Urothelium cell line (cell line): ENCODE data around the gene HJURP.
A peak's percentile ranks its signal among the peaks of the same experiment; 100 is the strongest.
"Not testable (repeated sequence)": the region's sequence is repeated elsewhere in the genome, so short reads cannot be mapped to it uniquely, and the experiment has no call there.

Experiments
- DNase-seq: peaks from one replicate; pipeline ENCODE4 v3.0.0; 2011; ENCODE audit warnings: low spot score, mixed read lengths
- FAIRE-seq: peaks from 2 replicates; lab custom pipeline; 2011; peaks lifted over from hg19 to GRCh38; lab: Jason Lieb, UNC

The HJURP gene, protein sequence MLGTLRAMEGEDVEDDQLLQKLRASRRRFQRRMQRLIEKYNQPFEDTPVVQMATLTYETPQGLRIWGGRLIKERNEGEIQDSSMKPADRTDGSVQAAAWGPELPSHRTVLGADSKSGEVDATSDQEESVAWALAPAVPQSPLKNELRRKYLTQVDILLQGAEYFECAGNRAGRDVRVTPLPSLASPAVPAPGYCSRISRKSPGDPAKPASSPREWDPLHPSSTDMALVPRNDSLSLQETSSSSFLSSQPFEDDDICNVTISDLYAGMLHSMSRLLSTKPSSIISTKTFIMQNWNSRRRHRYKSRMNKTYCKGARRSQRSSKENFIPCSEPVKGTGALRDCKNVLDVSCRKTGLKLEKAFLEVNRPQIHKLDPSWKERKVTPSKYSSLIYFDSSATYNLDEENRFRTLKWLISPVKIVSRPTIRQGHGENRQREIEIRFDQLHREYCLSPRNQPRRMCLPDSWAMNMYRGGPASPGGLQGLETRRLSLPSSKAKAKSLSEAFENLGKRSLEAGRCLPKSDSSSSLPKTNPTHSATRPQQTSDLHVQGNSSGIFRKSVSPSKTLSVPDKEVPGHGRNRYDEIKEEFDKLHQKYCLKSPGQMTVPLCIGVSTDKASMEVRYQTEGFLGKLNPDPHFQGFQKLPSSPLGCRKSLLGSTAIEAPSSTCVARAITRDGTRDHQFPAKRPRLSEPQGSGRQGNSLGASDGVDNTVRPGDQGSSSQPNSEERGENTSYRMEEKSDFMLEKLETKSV

GRCh38 chr2:233854241-233854981, at the start of gene HJURP:
Gene HJURP (minus strand): TSS chr2:233854535. CDS start chr2:233854500, 35 bp downstream.
- peak; percentile 98 for DNase-seq
- FAIRE-seq, result peak; percentile 81

DNA sequence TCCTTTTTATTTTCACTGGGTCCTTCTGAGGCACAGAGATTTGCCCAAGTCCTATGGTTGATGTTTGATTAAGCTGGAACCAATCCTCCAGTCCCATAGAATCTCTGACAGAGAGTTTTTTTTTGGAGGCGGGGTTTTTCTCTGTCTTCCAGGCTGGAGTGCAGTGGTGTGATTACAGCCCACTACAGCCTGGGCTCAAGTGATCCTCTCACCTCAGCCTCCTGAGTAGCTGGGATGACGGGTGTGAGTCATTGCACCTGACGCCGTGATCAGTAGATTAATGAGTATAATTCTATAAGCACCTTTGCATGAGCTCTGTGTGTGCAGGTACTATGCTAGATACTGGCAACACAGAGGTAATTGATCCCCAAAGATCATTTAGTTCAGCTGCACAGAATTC, 47.5 kb upstream of the HJURP start:
- FAIRE-seq (no peak), DNase-seq (no peak)

GRCh38 chr2:233901367-233901766, 47.0 kb upstream of the HJURP start:
- no peak for DNase-seq
- FAIRE-seq, result no peak

GRCh38 chr2:233896253-233896652, 41.9 kb upstream of the HJURP start:
- DNase-seq, result not testable (repeated sequence)
- peak; percentile 32 for FAIRE-seq

DNA sequence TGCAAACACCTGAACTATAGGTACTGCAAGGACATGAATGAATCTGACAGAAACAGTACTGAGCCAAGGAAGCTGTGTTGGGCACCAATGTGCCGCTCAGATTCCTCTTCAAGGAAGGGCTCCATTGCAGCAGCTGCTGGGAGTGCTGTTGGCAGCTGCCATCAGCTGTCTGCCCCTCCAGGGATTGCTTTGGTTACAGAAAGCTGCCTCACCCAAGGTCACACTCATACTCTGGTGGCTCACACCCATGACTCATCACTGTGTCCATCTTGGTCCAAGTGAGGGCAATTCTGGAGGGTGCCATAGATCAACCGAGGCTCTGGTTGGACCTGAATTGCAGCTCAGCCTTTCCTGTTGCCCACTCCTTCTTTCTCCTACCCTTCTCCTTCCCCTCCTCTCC, 38.5 kb upstream of the HJURP start:
- DNase-seq (no peak), FAIRE-seq (no peak)

- DNase-seq (no peak), FAIRE-seq (no peak)
Measured at GRCh38 chr2:233882353-233882752, 28.0 kb upstream of the HJURP start.

DNA sequence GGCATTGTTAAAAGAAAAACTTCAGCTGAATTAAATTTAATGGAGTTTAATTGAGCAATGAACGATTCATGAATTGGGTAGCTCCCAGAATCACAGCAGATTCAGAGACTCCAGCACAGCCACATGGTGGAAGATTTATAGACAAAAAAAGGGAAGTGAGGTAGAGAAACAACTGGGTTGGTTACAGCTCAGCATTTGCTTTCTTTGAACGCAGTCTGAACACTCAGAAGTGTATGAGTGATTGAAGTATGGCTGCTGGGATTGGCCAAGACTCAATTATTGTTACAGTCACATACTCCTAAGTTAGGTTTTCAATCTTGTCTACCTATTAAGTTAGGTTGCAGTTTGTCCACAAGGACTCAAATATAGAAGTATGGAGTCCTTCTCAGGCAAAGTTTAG, 17.8 kb upstream of the HJURP start:
- DNase-seq, FAIRE-seq: not testable (repeated sequence)

GRCh38 chr2:233871432-233871831, 17.1 kb upstream of the HJURP start:
- FAIRE-seq (no peak), DNase-seq (no peak)

- FAIRE-seq (peak; percentile 74), DNase-seq (peak; percentile 86)
Measured at GRCh38 chr2:233867993-233868532, 13.7 kb upstream of the HJURP start, which contains the start of gene MSL3B. Gene MSL3B (minus strand): TSS chr2:233868386.

DNA sequence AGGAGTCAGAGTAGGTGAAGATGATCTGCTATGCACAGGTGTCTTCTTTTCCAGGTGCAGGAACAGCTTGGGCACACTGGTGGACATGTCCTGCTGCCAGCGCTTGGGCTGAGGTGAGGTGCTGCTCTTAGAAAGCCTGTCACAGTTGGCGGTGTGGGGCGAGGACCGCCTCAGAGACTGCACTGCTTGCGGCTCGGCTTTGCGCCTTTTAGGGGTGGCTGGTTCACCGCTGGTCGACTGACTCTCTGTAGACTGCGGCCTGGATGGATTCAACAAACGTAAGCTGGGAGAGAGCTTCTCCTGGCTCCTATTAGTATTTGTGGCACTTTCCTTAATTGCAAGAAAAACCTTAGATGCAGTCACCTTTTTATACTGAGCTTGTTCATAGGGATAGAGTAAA, 12.1 kb upstream of the HJURP start:
- FAIRE-seq (no peak), DNase-seq (no peak)

- FAIRE-seq (no peak), DNase-seq (no peak)
Measured at GRCh38 chr2:233865838-233866237, 11.5 kb upstream of the HJURP start.

- FAIRE-seq (no peak), DNase-seq (no peak)
Measured at GRCh38 chr2:233862261-233862768, 8.0 kb upstream of the HJURP start.

DNA sequence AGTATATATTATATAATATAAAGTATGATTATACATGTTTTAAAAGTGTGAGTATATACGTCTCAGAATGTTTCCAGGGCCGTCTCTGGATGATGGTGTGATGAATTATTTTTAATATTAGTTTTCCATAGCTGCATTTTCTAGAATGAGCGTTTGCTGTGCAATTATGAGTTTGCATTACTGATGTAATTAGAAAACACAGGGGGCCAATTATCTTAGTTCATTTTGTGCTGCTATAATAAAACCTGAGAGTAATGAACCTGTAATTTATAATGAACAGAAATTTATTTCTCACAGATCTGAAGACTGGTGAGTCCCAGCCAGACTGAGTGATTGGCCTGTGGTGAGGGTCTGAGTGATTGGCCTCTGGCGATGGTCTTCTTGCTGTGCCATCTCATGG, 4.0 kb upstream of the HJURP start:
- no peak for FAIRE-seq
- no peak for DNase-seq

GRCh38 chr2:233857511-233858141, 3.3 kb upstream of the HJURP start:
- FAIRE-seq (no peak), DNase-seq (no peak)

DNA sequence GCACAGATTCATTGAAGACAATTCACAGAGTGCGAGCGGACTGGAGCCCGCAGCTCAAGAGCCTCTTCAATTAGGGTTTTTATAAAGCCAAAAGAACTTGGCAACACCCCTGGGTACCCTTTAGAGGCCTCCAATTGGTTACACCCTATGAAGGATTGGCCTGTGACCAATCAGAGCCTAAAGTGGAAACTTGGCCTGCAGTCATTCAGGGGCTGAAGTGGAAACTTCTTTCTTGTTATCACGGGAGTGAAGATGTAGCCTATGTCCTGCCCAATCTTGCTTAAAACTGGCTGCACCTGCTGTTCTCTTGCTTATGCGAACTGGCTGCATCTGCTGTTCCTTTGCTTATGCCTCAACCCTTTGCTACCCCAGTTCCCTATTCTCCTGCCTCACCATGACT, 1.8 kb upstream of the HJURP start:
- DNase-seq (no peak), FAIRE-seq (no peak)

- FAIRE-seq (no peak), DNase-seq (no peak)
Measured at GRCh38 chr2:233855345-233855744, 1.0 kb upstream of the HJURP start.

GRCh38 chr2:233853883-233854240, 473 bp downstream of the HJURP start:
- DNase-seq, result no peak
- no peak for FAIRE-seq

DNA sequence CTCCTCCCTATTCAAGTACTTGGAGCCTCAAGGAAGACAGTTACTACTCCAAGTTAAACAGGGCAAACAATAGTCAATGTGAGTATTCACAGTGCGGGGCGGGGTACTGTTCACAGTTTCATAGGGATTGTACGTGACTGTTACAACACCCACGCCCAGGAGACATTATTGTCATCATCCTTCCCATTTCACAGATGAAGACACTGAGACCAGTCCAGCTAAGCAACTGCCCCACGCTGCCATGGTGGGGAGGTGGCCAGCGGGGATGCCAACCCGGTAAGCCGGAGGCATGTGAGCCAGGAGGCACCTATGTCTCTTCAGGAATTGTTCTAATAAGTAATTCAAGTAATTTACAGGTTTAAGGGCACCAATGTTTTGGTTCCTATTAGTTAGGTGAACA, 982 bp downstream of the HJURP start:
- FAIRE-seq, result no peak
- DNase-seq, result no peak

DNA sequence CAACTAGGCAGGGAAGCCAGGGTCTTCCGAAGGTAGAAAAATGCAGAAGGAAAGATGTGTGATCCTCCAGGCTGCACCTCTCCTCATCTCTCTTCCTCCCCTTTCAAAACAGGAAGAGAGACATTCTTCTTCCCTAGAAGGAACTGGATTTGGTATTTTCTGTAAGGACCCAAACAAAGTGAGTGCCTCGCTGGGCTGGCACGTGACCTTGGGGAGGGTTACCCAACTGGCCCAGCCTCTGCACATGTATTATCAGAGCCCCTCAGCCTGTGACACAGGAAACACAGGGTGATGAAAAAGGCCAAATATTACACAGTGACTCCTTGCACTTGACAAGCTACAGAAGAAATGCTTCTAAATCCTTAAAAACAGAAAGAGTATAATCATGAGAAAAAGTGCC, 2.3 kb downstream of the HJURP start:
- no peak for DNase-seq
- no peak for FAIRE-seq

- FAIRE-seq (no peak), DNase-seq (no peak)
Measured at GRCh38 chr2:233851169-233851568, 3.2 kb downstream of the HJURP start.

DNA sequence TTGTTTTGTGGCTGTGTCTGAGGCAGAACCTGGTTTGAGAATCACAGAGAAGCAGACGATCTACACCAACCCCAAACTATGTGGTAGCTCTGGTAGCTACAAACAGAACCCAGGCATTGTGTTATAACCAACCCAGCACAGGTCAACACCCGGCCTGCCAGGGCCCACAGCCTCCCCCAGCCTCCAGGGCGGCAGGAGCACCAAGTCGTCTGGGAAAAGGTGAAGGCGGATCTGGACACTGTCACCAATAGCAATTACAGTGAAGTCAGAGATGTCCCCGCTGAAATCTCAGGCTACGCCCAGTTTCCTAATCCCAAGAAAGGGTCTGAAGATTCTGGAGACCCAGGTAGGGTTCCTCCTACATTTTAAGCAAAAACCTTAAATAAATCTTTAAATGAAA, 3.6 kb downstream of the HJURP start:
- FAIRE-seq (no peak), DNase-seq (no peak)
